ENCODE measurements around the gene H19.

DNA sequence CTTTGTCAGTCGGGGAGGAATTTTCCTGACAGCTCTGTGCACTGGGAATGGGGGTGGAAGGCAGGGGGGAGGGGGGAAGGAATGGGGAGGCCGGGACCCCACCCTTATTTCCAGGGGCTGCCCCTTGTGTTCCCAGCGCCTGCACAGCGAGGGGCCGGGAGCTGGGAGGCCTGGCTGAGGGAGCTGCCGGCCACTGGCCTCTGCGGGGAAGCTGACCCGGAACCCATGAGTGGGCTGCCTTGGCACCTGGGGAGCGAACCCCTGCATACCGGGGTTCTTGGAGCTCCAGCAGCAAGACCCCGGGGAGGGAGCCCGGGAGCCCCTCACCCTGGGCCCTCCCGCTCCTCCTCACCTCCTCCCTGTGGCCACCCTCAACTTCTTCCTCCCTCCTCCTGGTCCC is 3.5 kb downstream of the H19 start:
- TF ChIP-seq, protein P1, sequence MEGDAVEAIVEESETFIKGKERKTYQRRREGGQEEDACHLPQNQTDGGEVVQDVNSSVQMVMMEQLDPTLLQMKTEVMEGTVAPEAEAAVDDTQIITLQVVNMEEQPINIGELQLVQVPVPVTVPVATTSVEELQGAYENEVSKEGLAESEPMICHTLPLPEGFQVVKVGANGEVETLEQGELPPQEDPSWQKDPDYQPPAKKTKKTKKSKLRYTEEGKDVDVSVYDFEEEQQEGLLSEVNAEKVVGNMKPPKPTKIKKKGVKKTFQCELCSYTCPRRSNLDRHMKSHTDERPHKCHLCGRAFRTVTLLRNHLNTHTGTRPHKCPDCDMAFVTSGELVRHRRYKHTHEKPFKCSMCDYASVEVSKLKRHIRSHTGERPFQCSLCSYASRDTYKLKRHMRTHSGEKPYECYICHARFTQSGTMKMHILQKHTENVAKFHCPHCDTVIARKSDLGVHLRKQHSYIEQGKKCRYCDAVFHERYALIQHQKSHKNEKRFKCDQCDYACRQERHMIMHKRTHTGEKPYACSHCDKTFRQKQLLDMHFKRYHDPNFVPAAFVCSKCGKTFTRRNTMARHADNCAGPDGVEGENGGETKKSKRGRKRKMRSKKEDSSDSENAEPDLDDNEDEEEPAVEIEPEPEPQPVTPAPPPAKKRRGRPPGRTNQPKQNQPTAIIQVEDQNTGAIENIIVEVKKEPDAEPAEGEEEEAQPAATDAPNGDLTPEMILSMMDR (IDR thresholded peaks at IDR 0.05), result no peak
- no peak for TF ChIP-seq POLR2A (IDR thresholded peaks at IDR 0.05)
